Natural killer cell (primary cell): Measurements from ENCODE around the gene CARD11. TPM values are rescaled to one million over a fixed set of nuclear protein-coding genes. Genes with fewer than 3 reads are reported as not detected.

Experiments
- ATAC-seq, 3 donors: fragments of 150-1000 bp in 2 of 3; fragments of 200-7000 bp in 1 of 3; cut with Tn5 transposase; 1 replicate in 1 of 3; 2 replicates in 2 of 3; pipeline ENCODE4 v1.10.0; 2021; ENCODE audit warnings: mild to moderate bottlenecking in 2 of 3, moderate library complexity in 2 of 3
- DNase-seq, 2 donors: peaks; one replicate each; pipeline versions ENCODE4 v3.0.0 to v3.0.0-alpha.2; 2013 to 2021; ENCODE audit warnings: mixed read lengths in 1 of 2
- H3K27ac ChIP-seq: one replicate; pipeline ENCODE4 v1.5.1; 2013; ENCODE audit warnings: mild to moderate bottlenecking, low read length
- H3K27me3 ChIP-seq: one replicate; pipeline ENCODE4 v1.6.1; 2013; ENCODE audit warnings: low read length; ENCODE audit not compliant: control insufficient read depth, insufficient read depth
- H3K36me3 ChIP-seq: one replicate; pipeline ENCODE4 v1.6.1; 2013; ENCODE audit warnings: low read length; ENCODE audit not compliant: control insufficient read depth, insufficient read depth
- H3K4me1 ChIP-seq: one replicate; pipeline ENCODE4 v1.6.1; 2013; ENCODE audit warnings: low read length; ENCODE audit not compliant: control insufficient read depth, insufficient read depth
- H3K4me3 ChIP-seq: one replicate; pipeline ENCODE4 v1.5.1; 2013; ENCODE audit warnings: low read length
- H3K9me3 ChIP-seq: one replicate; pipeline ENCODE4 v1.6.1; 2013; ENCODE audit warnings: low read length; ENCODE audit not compliant: control insufficient read depth, insufficient read depth
- H3K27ac Mint-ChIP-seq, 2 donors: one replicate each; pipeline ENCODE4 v1.8.0; 2022; ENCODE audit warnings: mild to moderate bottlenecking in 2 of 2, mixed read lengths in 2 of 2, moderate library complexity in 1 of 2
- H3K27me3 Mint-ChIP-seq, 2 donors: one replicate each; pipeline ENCODE4 v1.8.0; 2022; ENCODE audit warnings: low read depth in 2 of 2, mixed read lengths in 2 of 2
- H3K36me3 Mint-ChIP-seq: one replicate; pipeline ENCODE4 v1.8.0; 2022; ENCODE audit warnings: mixed read lengths
- H3K4me1 Mint-ChIP-seq, 2 donors: one replicate each; pipeline ENCODE4 v1.8.0; 2022; ENCODE audit warnings: mixed read lengths in 2 of 2
- H3K4me3 Mint-ChIP-seq: one replicate; pipeline ENCODE4 v1.8.0; 2022; ENCODE audit warnings: mild to moderate bottlenecking, moderate library complexity, mixed read lengths
- H3K9me3 Mint-ChIP-seq, 2 donors: one replicate each; pipeline ENCODE4 v1.8.0; 2022; ENCODE audit warnings: mixed read lengths in 2 of 2
- WGBS: methylation state at CpG from one replicate; pipeline ENCODE4 v1.1.7; 2013; ENCODE audit warnings: missing lambda C conversion rate; ENCODE audit not compliant: insufficient coverage; 5-methylcytosine and 5-hydroxymethylcytosine counted together
- intact Hi-C: fragments of 100-400 bp; cut with micrococcal nuclease; formaldehyde crosslinking; loops from one replicate; pipeline ENCODE4 v1.14.2; 2022
- total RNA-seq, 4 donors: library from RNA; stranded (reverse); fragments of 120-200 nt in 1 of 4; gene quantifications; one replicate each; pipeline versions ENCODE4 v1.2.3 to v1.2.4, GENCODE V29; 2013 to 2022
- TF ChIP-seq, protein P1 (sequence below): fragments of 200-600 bp; IDR thresholded peaks from one replicate; pipeline ENCODE4 v1.8.0; 2022; ENCODE audit warnings: antibody characterized with exemption

The CARD11 gene
- total RNA-seq, 3 donors from 2014 or later (not counting 1 experiment from before 2014, with no cell fraction given) = 196 to 233 (median 199) TPM

DNA sequence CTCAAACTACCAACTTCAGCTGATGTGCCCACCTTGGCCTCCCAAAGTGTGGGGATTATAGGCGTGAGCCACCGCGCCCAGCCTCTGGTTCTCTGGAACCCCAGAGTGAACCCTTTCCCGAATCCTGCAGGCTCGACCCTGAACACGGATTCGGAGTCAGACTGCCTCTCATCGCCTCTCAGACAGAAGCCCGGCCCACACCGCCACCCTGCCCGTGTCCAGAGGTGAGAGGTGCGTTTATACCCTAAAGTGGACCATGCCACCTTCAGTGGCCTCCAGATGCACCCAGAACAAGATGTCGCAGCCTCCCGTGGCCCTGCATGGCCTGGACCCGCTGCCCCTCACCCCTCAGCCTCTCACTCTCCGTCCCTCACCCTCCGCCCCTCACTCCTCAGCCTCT, 134.6 kb downstream of the CARD11 start:
- Histone ChIP-seq H3K4me1 (peaks cover 5% of the 10 kb centered on the region), H3K36me3 (peaks cover 76% of the 10 kb centered on the region), H3K9me3 (no peaks in the 10 kb centered on the region), H3K27ac (no peak overlapping the region), H3K4me3 (no peak overlapping the region), H3K27me3 (no peaks in the 10 kb centered on the region)
- Mint-ChIP-seq H3K36me3 (no peaks in the 10 kb centered on the region), H3K4me3 (no peak overlapping the region), H3K4me1 (peaks cover 18 to 23% of the 10 kb centered on the region in 2 donors), H3K27me3 (no peaks in the 10 kb centered on the region), H3K9me3 (no peaks in the 10 kb centered on the region), H3K27ac (no peak overlapping the region)
- TF ChIP-seq, protein P1, sequence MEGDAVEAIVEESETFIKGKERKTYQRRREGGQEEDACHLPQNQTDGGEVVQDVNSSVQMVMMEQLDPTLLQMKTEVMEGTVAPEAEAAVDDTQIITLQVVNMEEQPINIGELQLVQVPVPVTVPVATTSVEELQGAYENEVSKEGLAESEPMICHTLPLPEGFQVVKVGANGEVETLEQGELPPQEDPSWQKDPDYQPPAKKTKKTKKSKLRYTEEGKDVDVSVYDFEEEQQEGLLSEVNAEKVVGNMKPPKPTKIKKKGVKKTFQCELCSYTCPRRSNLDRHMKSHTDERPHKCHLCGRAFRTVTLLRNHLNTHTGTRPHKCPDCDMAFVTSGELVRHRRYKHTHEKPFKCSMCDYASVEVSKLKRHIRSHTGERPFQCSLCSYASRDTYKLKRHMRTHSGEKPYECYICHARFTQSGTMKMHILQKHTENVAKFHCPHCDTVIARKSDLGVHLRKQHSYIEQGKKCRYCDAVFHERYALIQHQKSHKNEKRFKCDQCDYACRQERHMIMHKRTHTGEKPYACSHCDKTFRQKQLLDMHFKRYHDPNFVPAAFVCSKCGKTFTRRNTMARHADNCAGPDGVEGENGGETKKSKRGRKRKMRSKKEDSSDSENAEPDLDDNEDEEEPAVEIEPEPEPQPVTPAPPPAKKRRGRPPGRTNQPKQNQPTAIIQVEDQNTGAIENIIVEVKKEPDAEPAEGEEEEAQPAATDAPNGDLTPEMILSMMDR = no peak
- DNase-seq = no peak
- ATAC-seq = no peak
- intact Hi-C loops = no loop called here
- WGBS = 98% methylated on average over 13 of the region's 17 CpGs

DNA sequence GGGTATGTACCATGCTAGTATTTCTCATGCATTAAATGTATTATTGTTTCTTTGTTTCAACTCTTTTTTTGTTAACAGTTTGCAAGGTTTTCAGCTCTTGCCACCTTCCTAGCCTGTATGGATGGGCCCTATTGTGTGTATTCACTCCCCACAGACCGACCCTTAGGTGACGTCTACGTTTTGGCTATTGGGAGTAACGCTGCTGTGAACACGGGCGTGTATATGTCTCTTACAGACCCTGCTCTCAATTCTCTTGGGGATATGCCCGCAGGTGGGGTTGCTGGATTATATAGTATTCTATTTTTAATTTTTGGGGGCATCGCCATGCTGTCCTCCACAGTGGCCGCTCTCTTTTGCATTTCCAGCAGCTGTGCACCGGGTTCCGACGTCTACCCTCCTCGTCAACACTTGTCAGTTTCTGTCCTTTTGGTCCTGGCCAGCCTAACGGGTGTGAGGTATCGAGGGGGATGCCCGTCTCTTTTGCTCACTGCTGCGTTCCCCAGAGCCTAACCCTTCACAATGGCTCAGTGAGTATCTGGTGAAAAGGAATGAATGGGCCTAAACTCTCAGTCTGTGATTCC, 135.5 kb downstream of the CARD11 start:
- no peaks in the 10 kb centered on the region for H3K27me3 ChIP-seq
- Mint-ChIP-seq H3K27ac (no peak overlapping the region), H3K27me3 (no peaks in the 10 kb centered on the region), H3K9me3 (no peaks in the 10 kb centered on the region), H3K4me3 (no peak overlapping the region), H3K36me3 (no peaks in the 10 kb centered on the region), H3K4me1 (peaks cover 27 to 31% of the 10 kb centered on the region in 2 donors)
- no peaks in the 10 kb centered on the region for H3K9me3 ChIP-seq
- H3K27ac ChIP-seq = no peak overlapping the region
- peaks cover 14% of the 10 kb centered on the region for H3K4me1 ChIP-seq
- TF ChIP-seq, protein P1 = no peak
- intact Hi-C loops = no loop called here
- H3K36me3 ChIP-seq = peaks cover 68% of the 10 kb centered on the region
- WGBS = 89% methylated on average over 17 of the region's 17 CpGs
- no peak overlapping the region for H3K4me3 ChIP-seq
- DNase-seq (no peak), ATAC-seq (no peak)

DNA sequence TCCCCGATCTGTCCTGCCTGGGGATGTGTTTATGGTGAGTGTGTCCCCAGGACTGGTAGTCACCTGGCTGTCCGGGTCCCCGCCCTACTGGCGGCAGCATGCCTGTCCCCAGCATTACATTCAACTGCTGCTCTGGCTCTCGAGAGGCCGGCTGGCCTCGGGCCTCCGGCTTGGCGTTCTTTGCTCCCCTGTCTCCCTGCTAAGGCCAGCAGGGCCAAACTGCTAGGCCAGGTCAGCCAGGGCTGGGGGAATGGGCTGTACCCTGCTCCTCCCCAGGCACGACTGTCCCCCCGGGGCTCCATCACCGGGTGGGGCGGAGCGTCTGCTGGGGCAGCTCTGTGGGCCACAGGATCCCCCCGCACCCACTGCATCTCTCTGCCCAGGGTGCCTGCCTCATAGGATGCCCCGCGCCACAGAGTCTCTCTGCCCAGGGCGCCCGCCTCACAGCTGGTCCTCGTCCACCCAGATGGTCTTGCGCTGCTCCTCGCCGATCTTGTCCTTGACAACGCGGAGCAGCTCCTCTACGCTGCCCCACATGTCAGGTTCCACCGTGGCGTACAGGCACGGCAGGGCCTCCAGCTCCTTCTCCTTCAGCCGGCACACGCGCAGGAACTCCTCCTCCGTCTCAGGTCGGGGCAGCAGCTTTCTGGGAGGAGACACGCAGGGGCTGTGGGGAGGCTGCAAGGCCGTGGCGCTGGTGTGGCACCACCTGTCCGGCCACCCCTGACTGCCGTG, 137.3 kb downstream of the CARD11 start:
- DNase-seq (no peak), ATAC-seq (no peak)
- Mint-ChIP-seq H3K27ac (peak overlapping the region; percentile 77 to 81), H3K4me1 (peaks cover 31 to 48% of the 10 kb centered on the region in 2 donors), H3K27me3 (no peaks in the 10 kb centered on the region), H3K36me3 (no peaks in the 10 kb centered on the region), H3K9me3 (no peaks in the 10 kb centered on the region), H3K4me3 (no peak overlapping the region)
- WGBS = 97% methylated on average over 39 of the region's 39 CpGs
- Histone ChIP-seq H3K36me3 (peaks cover 55% of the 10 kb centered on the region), H3K9me3 (no peaks in the 10 kb centered on the region), H3K27ac (no peak overlapping the region), H3K4me3 (no peak overlapping the region), H3K4me1 (peaks cover 32% of the 10 kb centered on the region), H3K27me3 (no peaks in the 10 kb centered on the region)
- intact Hi-C loops = no loop called here
- TF ChIP-seq, protein P1 = no peak
